ENCODE data around the gene KIAA1217.

KIAA1217 gene

DNA sequence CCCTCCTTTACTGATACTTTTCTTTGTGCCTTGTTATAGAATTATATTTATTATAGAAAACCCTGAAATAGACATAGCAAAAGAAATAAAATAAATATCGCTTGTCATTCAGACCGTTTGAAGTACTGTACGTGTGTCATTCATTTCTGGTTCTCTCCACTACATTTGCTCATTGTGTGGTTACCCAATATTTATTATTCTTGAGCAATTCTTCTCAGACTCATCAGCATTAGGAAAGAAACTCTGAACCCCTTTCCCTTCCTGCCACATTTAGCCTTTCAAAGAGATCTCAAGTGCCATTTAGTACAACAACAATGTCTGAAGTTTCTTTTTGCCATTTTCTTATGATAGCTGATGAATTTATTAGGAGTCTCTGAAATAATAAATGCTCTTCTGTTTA, 154.1 kb downstream of the KIAA1217 start:
- DNase-seq (ENCODE audit: low read depth, low spot score) = no peak

DNA sequence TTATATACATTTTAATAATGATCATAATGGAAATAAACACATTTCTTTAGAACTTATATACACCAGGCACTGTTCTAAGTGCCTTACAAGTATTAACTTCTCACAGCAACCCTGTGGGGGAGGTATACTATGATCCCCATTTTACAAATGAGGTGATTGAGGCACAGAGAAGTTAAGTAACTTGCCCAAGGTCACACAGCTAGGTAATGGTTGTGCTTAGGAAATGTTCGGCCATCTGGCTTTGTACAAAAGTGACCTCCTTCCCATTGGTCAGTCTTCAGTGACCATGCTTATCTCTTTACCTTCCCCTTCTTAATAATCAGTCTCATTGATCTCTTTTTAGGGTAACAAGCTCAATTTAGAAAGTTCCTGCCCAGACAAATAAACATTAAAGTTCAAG, 158.8 kb downstream of the KIAA1217 start:
- no peak for DNase-seq (ENCODE audit: low read depth, low spot score)

DNA sequence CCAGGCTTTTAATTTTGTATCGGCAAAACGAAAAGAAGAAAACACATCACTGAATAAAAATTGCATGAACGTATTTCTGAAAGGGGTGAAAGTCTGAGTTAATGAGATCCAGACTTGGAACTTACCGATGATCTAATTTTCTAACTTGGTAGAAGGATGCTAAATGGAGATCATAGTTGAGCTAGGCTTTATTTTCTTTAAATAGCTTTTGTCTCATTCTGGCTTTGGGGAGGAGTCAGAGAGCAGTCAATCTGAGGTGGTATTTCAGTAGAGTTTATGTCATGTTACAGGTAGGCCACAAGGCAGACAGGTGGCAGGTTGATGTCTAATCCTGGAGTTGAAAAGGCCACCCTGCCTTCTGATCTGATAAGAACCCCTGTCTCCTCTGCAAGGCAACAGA, 161.9 kb downstream of the KIAA1217 start:
- DNase-seq (ENCODE audit: low read depth, low spot score) = no peak

DNA sequence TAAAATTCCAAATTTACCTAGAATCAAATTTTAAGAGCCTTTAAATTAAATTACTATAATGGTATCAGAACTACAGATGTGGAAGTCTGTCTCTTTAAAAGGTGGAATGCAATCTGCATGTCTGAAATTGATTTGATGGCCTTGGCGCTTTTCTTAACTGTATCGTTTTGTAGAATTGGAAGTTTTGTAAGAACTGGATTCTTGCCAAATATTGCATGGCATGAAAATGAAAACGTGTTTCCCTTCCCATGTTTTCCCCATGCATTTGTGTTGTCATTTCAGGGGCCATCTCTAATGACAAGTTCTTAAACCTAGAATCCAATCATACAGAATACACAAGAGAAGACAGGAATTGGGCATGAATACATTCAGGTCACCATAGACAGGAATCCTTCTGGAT, 162.5 kb downstream of the KIAA1217 start:
- no peak for DNase-seq (ENCODE audit: low read depth, low spot score)

DNA sequence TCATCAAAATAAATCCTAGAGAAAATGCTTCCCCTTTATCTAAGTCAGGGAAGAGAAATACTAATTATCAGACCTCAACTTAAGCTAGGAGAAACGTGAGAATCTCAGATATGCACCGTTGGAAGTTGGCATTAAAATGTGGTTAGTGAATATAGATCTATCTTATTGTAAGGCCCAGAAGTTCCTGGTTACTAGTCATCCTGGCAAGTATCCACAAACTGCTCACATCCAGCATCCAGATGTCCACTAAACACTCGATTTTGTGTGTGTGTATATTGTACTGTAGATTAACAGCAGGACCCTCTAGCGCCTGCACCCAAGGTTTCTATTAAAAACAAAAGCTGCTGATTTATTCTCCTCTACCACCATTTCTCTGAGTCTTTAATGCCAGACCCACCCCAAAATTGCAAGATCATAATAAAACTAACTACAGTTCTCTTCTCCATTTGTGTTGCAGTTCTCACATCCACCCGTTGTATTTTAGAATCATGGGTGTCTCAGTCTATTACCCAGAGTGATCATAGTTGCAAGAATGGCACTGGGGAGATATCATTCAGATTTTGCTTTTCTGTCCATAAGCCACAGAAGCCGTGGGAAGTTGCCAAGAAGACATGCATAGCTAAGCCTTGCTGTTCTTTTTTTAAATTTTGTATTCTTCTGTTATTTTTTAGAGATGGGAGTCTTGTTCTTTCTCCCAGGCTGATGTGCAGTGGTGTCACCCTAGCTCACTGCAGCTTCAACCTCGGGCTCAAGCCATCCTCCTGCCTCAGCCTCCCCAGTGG, 165.4 kb downstream of the KIAA1217 start:
- DNase-seq (ENCODE audit: low read depth, low spot score) = no peak

DNA sequence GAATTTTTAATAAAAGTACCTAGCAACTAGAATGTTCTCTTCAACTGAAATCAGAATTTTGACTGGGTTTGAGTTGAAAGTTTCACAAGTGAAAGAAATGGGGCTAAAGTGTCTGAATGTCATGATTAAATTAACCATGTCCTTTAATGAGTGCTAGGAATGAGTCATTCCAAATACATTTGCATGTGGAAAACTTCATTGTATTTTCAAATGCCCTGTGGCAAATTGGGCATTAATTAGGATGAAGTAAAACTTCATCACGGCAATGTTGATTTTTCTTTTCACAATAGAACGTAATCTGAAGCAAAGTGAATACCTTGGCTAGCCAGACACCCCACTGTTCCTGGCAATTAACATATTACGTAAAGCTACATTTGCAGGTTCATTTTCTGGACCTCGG, 166.6 kb downstream of the KIAA1217 start:
- no peak for DNase-seq (ENCODE audit: low read depth, low spot score)

DNA sequence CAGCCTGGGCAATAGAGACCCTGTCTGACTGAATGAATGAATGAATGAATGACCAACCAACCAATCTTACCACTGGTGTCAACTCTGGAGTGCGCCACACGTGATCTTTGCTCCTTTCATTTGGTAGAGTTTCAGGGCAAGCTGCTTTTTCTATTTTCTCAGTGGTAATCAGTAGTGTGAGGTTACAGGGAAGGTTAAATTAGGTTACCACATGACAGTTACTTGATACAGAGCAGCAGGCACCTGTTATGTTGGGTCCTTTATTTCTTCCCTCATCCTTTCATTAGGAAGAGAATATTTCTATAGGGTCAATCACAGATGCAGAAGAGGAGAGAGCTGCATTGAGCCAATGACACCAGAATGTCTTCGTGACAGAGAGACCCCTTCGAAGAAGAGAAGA, 167.8 kb downstream of the KIAA1217 start:
- no peak for DNase-seq (ENCODE audit: low read depth, low spot score)

DNA sequence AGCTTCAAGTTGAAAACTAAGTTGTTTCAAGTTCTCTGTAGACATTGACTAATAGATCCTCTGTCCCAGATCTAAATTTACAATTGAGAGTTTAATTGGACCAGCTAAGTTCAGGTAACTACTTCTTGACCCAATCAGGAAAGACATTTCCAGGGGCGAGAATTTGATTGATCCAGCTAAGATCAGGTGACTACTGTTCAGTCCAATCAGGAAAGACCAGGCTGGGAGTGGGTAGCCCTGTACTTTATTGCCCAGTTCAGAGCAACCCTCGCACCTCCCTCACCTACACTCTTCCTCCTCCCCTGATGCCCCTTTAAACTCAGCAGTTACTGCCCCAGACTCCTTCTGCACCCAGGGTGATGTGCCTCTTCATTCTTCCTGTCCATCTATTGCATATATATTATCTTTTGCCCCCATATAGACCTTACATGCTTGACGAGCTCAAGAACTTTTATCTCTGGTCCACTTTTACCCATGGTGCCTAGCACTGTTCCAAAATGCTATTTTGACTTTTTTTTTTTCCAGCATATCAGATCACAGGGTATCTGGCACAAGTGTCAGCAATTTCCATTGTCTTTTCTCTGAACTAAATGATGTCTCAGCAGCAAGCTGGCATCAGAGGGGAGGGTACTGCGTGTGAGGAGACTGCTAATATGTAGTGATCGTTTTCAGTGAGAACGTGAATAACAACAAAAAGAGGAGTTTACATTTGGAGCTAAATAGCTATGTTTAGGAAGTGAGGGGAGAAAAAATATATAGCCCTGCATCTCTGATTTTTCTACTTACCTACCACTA, 169.4 kb downstream of the KIAA1217 start:
- no peak for DNase-seq (ENCODE audit: low read depth, low spot score)

DNA sequence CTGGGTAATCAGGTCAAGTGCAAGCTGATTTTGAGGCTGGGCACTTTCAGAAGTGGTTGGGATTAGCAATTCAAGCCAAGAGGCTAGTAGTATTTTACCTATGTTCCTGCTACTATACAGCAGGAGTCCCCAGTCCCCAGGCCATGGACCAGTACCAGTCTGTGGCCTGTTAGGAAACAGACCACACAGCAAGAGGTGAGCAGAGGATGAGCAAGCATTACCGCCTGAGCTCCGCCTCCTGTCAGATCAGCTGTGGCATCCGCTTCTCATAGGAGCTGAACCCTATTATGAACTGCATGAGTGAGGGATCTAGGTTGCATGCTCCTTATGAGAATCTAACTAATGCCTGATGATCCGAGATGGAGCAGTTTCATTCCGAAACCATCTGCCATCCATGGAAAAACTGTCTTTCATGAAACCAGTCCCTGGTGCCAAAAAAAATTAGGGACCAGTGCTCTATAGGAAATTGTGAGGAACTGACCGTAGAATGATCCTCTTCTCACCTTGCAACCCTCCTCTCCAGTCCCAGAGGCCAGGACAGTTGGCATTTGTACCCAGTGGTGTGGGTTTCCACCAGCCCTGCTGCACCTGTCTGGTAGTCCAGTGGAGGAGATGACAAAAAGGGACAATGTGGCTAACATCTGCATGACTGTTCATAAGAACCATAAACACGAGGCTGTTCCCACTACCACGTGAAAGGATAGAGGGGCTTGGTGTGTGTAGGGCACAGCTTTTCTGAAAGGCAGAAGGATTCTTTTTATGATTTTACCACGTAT, 172.5 kb downstream of the KIAA1217 start:
- DNase-seq (ENCODE audit: low read depth, low spot score) = no peak

DNA sequence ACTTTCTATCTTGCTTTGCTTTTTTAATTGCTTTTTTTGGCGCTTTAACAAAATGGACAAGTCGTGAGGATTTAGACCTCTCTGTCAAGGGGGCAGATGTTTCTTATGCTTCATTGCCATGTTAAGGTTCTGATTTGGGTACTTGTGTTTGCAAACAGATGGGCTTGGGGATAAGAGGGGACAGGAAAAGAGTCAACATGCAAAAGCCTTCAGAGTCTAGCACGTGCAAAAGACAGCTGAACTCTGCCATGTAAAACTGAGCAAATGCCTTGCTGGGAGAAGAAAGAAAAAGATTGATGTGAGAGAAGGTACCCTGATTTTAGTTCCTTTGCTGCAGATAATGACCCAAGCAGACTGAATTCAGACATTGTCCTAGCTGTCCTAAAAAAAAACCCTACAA, 173.1 kb downstream of the KIAA1217 start:
- DNase-seq (ENCODE audit: low read depth, low spot score) = no peak

DNA sequence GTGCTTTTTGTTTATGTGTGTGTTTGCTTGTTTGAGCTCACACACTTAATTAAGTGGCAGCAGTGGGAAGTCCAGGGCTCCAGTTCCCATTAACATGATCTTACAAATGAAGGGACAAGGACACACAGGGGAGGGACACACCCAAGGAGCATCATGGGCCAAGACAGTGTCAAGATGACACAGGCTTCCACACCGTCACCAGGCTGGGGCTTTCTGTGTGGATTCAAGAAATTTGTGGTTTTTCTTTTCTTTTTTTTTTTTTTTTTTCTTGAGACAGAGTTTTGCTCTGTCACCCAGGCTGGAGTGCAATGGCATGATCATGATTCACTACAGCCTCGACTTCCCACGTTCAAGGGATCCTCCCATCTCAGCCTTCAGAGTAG, 173.6 kb downstream of the KIAA1217 start:
- DNase-seq (ENCODE audit: low read depth, low spot score) = no peak

DNA sequence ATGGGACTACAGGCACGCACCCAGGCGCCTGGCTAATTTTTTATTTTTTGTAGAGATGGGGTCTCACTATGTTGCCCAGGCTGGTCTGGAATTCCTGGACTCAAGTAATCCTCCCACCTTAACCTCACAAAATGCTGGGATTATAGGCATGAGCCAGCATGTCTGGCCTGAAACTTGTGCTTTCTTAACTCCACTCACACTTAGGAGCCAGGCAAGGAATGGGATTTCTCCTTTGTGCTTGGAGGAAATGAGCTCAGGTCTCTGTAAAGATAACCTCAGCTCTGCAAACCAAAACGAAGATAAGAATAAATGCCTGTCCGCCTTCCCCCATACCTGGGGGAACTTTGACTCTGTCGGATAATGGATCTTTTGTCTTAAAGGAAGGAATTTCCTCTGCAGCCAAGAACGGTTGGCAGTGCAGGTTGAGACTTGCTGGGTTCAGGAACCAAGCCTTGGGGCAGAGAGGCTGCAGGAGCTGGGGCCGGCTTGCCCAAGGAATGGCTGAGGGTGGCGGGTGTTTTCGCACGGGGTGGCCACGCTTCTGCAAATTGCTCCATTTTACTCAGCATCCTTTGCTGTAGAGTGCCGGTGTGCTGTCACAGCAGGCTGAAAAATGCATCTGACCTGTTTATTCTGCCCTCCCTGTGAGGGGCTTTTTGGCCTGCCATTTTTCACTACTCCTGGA, 174.2 kb downstream of the KIAA1217 start:
- DNase-seq (ENCODE audit: low read depth, low spot score) = no peak

DNA sequence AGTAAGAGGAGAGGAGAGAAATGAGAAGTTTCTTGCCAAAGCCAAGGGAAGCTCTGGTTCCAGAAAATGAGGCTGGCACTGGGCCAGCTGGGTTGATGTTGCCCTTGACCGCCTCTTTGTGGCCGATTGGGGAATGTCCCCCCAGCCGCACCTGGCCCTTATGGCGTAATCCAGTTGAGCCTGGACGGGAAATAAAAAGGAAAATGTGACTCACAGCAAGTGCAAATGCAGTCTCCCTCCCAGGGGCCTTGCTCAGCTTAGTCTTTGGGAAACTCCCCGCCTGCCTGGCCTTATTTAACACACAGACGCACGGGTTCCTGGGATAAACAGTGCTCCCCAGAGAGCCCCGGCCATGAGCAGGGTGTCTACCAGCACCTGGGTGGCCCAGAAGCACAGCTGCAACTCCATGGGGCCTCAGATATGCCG, 174.8 kb downstream of the KIAA1217 start:
- peak; percentile 77 for DNase-seq (ENCODE audit: low read depth, low spot score)

DNA sequence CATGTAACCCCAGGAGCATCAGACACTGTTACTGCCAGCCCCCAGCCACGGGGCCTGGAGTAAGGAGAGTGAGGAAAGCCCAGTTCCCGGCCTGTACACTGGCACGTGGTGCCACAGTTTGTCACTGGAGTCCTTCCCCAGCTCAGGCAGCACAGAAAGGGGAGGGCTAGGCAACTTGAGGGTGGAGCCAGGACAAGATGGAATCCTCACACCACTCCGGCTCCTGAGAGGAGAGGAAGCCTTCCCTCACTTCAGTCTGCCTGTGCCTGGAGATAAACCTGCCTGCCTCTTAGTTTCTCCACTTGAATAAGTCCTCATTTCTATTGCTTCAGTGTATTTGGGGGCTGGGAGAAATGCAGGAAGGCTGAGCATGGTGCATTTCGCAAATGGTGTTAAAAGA, 176.0 kb downstream of the KIAA1217 start:
- DNase-seq (ENCODE audit: low read depth, low spot score) = no peak

DNA sequence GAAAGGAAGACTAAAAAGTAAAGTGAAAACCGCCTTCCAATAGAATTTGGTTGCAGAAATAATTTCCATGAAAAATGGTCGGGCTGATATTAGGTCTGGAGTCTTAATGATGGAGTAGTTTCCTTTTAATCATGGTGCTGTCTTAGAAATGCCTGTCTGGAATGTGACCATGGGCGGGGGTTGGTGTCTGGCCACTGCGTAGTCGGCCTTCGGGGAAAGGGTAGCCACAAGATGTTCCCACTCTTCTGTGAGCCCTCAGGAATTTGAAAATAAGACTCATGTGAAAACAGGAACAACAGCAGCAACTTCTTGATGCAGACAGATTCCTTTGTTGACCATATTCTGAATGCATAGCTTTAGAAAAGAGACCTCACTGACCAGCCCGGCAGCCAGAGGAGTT, 176.8 kb downstream of the KIAA1217 start:
- no peak for DNase-seq (ENCODE audit: low read depth, low spot score)

DNA sequence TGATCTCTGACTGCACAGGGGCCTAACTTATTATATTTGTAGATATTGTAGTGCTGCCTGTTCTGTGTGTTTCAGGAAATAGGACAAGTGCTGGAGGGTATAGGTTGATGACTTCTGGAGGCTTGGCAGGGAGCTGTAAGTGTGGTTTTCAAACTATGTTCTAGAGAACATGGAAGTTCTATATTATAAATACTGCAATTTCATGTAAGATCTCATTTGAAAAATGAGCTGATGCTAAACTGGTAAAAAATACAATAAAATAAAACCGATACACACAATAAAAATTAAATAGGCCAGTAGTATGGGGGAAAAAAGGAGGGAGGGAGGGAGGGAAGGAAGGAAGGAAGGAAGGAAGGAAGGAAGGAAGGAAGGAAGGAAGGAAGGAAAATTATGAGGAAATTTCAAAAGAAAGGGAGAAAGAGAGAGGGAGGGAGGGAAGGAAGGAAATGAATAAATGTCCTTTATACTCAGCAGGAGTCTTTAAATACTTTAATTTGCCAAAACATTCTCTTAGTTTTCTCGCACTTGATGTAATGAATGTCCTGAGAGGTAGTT, 181.3 kb downstream of the KIAA1217 start:
- no peak for DNase-seq (ENCODE audit: low read depth, low spot score)

DNA sequence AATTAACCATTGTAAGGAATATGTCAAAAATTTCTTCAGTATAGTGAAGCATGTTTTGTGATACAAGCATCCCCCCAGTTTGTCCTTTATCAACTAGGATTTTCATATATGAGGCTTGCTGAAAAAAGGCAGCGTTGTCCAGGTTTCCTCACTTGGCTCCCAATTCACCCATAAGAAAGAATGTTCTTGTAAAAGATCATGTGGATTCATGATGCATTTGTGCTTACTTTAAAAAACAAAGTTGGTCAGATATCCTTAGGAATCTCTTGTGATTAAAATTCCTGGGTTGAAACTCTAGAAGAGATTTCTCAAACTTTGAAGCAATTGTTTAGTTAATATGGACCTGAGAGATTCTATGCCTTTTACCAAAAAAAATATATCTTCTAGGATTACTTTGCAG, 181.8 kb downstream of the KIAA1217 start:
- no peak for DNase-seq (ENCODE audit: low read depth, low spot score)

DNA sequence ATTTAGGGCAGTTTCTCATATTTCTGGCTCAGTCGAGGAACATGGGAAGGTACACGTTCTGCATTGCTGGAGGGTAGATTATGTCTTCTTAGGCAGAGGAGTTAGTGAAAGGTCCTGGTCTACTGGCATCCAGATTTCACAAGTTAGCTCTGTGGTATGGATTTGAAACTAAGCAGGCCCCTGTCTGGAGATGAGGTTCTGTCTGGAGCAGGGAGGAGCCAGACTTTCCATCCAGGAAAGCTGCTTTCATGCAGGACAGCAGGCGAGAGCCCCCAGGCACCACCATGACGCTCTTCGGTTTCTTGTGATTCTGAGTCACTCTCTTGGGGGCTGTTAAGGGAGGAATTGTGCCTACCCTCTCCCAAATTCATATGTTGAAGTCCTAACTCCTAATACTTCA, 184.3 kb downstream of the KIAA1217 start:
- no peak for DNase-seq (ENCODE audit: low read depth, low spot score)

DNA sequence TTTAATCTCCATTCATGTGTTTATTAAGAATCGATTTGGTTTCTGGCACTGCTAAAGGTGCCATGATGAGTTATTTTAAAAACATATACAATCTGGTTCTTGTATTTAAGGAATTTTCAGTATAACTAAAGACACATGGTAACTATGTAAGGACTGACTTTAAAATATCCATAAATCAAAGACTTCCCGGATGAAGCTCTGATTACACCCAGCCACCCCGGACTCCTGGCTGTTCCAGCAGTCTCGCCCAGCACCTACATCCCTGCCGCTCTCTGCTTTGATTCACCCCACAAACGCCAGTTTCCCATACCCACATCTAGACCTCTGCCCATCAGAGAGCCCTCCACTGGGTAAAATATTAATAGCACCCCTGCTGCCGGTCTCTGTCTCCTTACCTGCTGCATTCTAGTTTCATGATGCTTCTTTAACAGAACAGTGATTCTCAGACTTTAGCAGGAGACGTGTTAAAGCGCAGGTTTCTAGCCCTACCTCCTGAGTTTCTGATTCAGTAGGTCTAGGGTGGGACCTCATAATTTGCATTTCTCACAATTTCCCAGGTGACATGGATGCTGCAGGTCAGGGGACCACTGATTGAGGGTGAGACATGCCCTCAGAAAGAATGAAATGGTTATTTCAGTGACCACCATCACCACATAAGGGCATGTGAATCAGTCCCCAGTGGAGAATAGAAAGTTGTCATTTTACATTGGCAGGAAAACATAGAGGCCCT, 185.7 kb downstream of the KIAA1217 start:
- DNase-seq (ENCODE audit: low read depth, low spot score) = no peak

DNA sequence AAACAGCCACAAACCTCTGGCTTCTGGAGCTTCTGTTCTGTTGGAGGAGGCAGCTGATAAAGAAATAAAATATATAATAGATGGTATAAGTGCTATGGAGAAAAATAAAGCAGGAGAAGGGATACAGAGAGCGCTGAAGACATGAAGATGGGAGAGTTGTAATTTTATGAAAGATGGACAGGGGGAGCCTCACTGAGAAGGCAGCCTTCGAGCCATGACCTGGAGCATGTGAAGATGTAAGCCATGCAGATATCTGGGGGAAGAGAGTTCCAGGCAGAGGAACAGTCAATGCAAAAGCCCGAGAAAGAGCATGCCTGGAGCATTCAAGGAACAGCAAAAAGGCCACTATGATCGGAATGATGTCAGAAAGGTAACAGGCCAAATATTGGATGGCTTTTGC, 187.5 kb downstream of the KIAA1217 start:
- DNase-seq (ENCODE audit: low read depth, low spot score) = no peak

DNA sequence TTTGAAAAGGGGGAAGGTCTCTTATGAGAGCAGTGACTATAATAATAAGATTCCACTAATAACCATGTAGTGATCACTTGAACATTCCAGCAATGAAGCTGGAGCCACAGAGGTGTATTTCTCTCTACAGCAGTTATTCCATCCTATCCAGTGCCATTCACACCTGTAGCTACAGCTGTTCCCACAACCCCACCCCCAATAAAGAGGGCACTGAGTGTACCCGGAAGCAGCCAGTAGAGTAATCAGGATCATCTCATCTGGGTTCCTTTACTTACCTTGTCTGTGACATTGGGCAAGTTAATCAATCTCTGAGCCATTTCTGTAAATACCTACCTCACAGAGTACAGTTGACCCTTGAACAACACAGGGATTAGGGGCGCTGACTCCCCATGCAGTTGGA, 188.7 kb downstream of the KIAA1217 start:
- no peak for DNase-seq (ENCODE audit: low read depth, low spot score)

All from brain pericyte (primary cell).